Memory B cell (primary cell): ENCODE results near the gene TCERG1L.
"Not testable (repeated sequence)": the region's sequence is repeated elsewhere in the genome, so short reads cannot be mapped to it uniquely, and the experiment has no call there.

Source experiments
- ATAC-seq: fragments of 150-1000 bp; cut with Tn5 transposase; 2 replicates; pipeline ENCODE4 v1.10.0; 2021; ENCODE audit warnings: low read depth, mild to moderate bottlenecking, moderate library complexity
- DNase-seq, 2 donors: peaks; one replicate each; pipeline ENCODE4 v3.0.0; 2022; ENCODE audit warnings: low spot score in 2 of 2
- H3K27ac Mint-ChIP-seq: one replicate; pipeline ENCODE4 v1.8.0; 2022; ENCODE audit warnings: mild to moderate bottlenecking, moderate library complexity, mixed read lengths
- H3K27me3 Mint-ChIP-seq: one replicate; pipeline ENCODE4 v1.8.0; 2022; ENCODE audit warnings: mixed read lengths
- H3K36me3 Mint-ChIP-seq: one replicate; pipeline ENCODE4 v1.8.0; 2022; ENCODE audit warnings: mild to moderate bottlenecking, mixed read lengths
- H3K4me1 Mint-ChIP-seq: one replicate; pipeline ENCODE4 v1.8.0; 2022; ENCODE audit warnings: mixed read lengths
- H3K4me3 Mint-ChIP-seq: one replicate; pipeline ENCODE4 v1.8.0; 2022; ENCODE audit warnings: mild to moderate bottlenecking, moderate library complexity, mixed read lengths
- H3K9me3 Mint-ChIP-seq: one replicate; pipeline ENCODE4 v1.8.0; 2022; ENCODE audit warnings: mixed read lengths

The TCERG1L gene

DNA sequence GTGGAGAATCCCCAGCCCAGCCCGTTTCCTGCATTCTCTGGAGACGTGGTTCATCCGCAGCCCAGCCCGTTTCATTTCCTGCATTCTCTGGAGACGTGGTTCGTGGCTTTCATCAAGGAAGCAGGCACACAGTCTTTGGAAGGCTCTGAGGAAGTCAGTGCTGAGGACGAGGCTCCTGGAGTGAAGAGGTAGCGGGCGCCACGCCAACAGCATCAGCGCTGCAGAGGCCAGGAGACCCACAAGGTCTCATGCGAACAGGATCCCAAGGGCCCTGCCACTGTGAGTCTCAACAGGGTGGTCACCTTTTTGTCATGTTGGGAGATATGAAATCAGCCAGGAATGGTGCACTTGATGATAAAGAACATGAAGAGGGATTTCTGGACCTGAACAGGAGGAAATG lies 12.4 kb upstream of the TCERG1L start:
- H3K9me3 Mint-ChIP-seq: peaks cover 7% of the 10 kb centered on the region
- DNase-seq (no peak), ATAC-seq (no peak)
- no peaks in the 10 kb centered on the region for H3K4me1 Mint-ChIP-seq
- H3K4me3 Mint-ChIP-seq: no peak overlapping the region
- H3K27ac Mint-ChIP-seq: no peak overlapping the region
- peaks cover 3% of the 10 kb centered on the region for H3K27me3 Mint-ChIP-seq
- H3K36me3 Mint-ChIP-seq: no peaks in the 10 kb centered on the region

DNA sequence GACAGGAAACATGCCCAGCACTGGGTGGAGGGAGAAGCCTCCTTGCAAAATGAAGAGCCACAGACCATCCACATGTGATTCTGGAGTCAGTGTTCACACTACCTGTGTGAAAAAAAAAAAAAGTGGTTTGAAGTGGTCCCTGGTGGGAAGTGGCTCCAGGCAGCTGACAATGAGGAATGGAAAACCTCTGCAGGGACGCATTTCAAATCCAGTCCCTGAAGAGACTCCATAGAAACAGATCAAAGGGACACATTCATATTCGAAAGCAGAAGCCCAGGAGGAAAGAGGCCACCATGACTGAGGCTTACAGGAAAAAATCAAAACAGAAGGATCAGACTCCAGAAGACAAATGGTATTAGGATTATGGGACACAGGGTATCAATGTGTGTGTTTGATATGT lies 11.5 kb upstream of the TCERG1L start:
- no peak for DNase-seq
- Mint-ChIP-seq H3K27me3 (peaks cover 3% of the 10 kb centered on the region), H3K4me3 (no peak overlapping the region), H3K4me1 (no peaks in the 10 kb centered on the region), H3K27ac (no peak overlapping the region), H3K36me3 (no peaks in the 10 kb centered on the region), H3K9me3 (peaks cover 5% of the 10 kb centered on the region)
- ATAC-seq: no peak

DNA sequence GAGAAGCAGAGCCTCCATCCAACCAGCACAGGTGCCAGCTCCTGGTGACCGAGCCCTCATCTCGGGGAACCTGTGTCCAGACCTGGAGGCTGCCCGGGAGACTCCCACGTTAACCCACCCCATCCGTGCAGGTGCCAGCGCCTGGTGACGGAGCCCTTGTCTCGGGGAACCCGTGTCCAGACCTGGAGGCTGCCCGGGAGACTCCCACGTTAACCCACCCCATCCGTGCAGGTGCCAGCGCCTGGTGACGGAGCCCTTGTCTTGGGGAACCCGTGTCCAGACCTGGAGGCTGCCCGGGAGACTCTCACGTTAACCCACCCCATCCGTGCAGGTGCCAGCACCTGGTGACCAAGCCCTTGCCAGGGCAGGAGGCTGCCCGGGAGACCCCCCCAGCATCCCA lies 11.1 kb upstream of the TCERG1L start:
- H3K27ac Mint-ChIP-seq, H3K4me3 Mint-ChIP-seq, H3K27me3 Mint-ChIP-seq, H3K9me3 Mint-ChIP-seq, H3K36me3 Mint-ChIP-seq, DNase-seq, ATAC-seq, H3K4me1 Mint-ChIP-seq: not testable (repeated sequence)

DNA sequence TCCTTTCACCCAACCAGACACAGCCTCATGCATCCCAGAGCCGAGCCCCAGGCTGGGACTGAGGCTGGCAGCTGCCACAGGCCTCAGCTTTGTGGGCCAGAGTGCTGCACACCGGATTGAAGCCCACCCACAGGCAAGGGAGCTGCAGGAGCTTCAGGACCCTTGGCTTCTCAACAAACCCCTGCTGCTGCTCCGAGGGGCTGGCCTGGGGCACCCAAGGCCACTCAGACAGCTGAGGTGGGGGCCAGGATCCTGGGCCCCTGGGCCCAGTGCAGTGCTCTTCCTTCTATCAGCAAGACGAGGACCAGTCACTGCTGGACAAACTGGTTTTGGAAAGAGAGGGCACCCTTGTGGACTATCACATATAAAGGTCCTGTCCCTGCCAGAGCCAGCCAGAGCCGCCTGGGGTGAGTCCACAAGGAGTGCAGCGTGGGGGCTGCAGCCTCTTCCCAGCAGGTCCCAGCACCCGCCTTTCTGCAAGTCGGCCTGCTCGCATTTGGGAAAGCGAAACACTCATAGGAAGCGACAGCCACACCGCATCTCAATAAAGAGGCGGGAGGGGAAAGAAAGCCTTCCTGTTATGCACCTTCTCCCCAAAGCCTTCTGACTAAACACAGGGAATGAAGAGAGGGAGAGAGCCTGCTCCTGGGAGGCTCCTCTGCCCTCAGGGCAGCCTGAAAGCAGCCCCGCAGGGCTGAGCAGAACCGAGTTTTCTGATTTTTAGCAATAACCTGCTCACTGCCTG lies 9.5 kb upstream of the TCERG1L start:
- Mint-ChIP-seq H3K4me3 (no peak overlapping the region), H3K27me3 (peaks cover 11% of the 10 kb centered on the region), H3K27ac (no peak overlapping the region), H3K36me3 (no peaks in the 10 kb centered on the region), H3K9me3 (peaks cover 6% of the 10 kb centered on the region), H3K4me1 (no peaks in the 10 kb centered on the region)
- no peak for DNase-seq
- no peak for ATAC-seq

DNA sequence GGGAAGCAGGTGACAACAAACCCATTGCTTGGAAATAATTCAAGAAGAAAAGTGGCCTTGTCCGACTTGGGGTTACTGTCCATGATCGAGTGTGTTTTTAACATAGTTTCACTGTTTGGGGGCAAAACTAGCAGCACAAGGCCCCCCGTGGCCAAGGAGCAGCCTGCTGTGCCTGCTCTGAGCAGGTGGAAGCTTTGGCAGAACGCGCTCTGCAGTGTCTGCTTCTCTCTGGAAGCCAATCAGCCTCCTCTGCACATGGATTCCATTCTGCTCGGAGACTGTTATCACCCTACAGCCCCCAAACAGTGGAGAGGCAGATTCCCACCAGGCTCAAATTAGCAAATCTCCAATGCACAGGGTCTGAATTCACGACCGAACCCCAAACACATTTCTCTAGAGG lies 7.3 kb upstream of the TCERG1L start:
- peaks cover 20% of the 10 kb centered on the region for H3K27me3 Mint-ChIP-seq

DNA sequence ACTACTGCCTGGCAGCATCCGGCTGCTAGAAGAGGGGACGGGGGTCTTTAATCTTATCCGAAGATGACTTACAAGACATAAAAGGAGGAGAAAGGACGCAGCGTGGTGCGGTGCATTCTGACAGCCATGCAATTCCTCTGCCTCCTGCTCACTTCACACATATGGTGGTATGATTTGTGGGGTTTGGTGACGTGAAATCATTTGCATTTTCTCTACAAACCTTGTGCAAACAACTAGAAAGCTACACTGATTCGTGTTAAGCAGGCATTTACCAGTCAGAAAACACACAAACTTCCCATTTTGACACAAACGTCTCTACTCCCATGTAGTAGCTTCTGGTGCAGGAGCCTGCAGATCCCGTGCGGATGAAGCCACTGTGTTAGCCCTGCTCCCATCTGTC lies 6.8 kb upstream of the TCERG1L start:
- Mint-ChIP-seq H3K27ac (no peak overlapping the region), H3K4me1 (no peaks in the 10 kb centered on the region), H3K27me3 (peaks cover 20% of the 10 kb centered on the region), H3K4me3 (no peak overlapping the region), H3K36me3 (no peaks in the 10 kb centered on the region), H3K9me3 (peaks cover 3% of the 10 kb centered on the region)
- DNase-seq (no peak), ATAC-seq (no peak)

More for the DNA sequence above, 7.3 kb upstream of the TCERG1L start:
- Mint-ChIP-seq H3K27ac (no peak overlapping the region), H3K9me3 (peaks cover 6% of the 10 kb centered on the region), H3K4me3 (no peak overlapping the region), H3K36me3 (no peaks in the 10 kb centered on the region), H3K4me1 (no peaks in the 10 kb centered on the region)
- ATAC-seq (no peak), DNase-seq (no peak)

DNA sequence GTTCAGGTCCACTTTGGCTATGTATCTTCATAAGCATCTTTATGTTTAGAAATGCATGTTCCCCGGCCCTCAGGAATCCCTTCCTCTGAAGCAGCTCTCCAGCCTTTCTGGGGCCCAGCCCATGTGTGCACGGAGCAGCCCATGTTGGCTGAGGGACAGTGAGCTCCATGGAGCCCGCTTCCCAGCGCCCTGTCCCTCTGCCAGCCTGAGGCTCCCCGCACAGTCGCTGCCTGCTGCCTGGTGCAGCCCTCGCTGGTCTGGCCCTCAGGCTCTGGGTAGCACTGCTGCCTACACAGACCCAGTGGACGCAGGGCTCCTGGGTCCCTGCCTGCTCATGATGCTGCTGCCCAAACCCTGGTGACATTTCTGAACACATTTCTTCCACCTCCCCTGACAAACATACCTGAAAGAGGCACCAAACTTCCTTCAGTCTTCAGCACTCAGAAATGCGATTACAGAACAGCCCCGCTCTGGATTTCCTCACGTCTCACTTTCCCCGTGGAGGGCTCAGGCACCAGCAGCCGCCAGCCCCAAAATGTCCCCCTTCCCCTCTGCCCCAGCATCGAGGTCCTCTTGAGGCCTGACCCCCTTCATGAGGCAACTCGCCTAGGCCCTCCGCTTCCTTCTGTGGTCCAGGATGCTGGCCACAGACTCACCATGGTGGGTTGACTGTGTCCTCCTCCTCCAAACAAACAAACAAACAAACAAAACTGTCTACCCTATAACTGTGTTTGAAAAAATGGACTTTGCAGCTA lies 5.0 kb upstream of the TCERG1L start:
- H3K36me3 Mint-ChIP-seq: no peaks in the 10 kb centered on the region
- H3K9me3 Mint-ChIP-seq: peaks cover 2% of the 10 kb centered on the region
- DNase-seq (no peak), ATAC-seq (no peak)
- H3K4me3 Mint-ChIP-seq: no peak overlapping the region
- no peaks in the 10 kb centered on the region for H3K4me1 Mint-ChIP-seq
- peaks cover 22% of the 10 kb centered on the region for H3K27me3 Mint-ChIP-seq
- no peak overlapping the region for H3K27ac Mint-ChIP-seq

DNA sequence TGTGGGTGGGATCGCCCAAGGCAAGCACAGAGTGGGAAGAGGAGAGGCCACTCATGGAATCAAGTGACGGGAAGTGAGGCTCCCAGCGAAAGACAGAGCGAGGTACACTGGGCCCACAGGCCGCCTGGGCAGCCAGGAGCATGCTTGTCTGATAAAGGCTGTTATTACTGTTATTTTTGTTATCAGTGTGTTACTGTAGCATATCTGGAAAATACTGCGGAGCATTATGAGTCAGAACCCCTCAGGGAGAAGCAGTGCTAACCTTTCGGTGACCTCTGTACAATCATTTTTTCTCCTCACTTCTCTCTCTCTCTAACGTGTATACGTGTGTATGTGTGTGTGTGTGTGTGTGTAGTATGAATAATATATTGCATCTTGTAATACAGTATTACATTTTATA lies 3.8 kb upstream of the TCERG1L start:
- ATAC-seq: no peak
- Mint-ChIP-seq H3K4me3 (no peak overlapping the region), H3K36me3 (no peaks in the 10 kb centered on the region), H3K27me3 (peaks cover 22% of the 10 kb centered on the region), H3K9me3 (peaks cover 2% of the 10 kb centered on the region), H3K27ac (no peak overlapping the region), H3K4me1 (no peaks in the 10 kb centered on the region)
- DNase-seq: no peak

DNA sequence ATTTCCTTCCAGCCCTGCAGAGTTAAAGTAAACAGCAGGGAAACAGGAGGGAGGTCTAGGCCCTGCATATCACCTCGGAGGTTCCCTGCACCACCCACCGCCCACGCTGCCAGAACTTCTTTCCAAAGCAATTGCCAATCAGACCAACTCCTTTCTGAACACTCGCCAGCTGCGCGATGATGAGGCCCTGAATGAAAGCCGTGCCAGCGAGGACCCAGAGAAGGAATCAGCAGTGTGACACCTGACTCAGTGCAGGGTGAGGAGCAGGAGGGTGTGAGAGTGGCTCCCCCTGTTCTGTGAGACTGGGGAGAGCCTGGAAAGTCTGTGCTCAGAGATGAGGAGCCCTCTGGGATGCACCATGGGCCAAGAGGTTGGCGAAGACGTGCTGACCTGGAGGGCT lies 3.3 kb upstream of the TCERG1L start:
- DNase-seq (no peak), ATAC-seq (no peak)
- Mint-ChIP-seq H3K4me1 (no peaks in the 10 kb centered on the region), H3K27ac (no peak overlapping the region), H3K27me3 (peaks cover 24% of the 10 kb centered on the region), H3K36me3 (no peaks in the 10 kb centered on the region), H3K9me3 (peaks cover 2% of the 10 kb centered on the region), H3K4me3 (no peak overlapping the region)

DNA sequence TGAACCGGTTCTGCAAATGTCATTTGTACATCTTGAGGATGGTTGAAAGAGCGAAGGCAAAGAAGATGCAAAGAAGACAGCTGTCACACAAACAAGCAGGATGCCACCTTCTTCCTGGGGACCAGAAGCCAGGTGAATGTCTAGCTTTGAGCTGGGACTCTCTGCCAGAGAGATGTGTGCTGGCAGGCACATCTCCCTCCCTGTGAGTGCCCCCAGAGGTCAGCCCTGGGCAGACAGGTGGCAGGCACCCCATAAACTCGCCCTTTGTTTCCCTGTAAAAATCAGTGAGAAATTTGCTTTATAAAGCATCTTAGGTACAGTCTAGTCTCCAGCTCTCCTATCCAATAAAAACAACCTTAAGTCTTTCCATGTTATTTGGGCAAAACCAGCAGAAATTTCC lies 2.6 kb upstream of the TCERG1L start:
- no peak for DNase-seq
- no peaks in the 10 kb centered on the region for H3K36me3 Mint-ChIP-seq
- no peak overlapping the region for H3K27ac Mint-ChIP-seq
- H3K4me1 Mint-ChIP-seq: no peaks in the 10 kb centered on the region
- no peak overlapping the region for H3K4me3 Mint-ChIP-seq
- peaks cover 24% of the 10 kb centered on the region for H3K27me3 Mint-ChIP-seq
- H3K9me3 Mint-ChIP-seq: peaks cover 2% of the 10 kb centered on the region
- ATAC-seq: no peak

DNA sequence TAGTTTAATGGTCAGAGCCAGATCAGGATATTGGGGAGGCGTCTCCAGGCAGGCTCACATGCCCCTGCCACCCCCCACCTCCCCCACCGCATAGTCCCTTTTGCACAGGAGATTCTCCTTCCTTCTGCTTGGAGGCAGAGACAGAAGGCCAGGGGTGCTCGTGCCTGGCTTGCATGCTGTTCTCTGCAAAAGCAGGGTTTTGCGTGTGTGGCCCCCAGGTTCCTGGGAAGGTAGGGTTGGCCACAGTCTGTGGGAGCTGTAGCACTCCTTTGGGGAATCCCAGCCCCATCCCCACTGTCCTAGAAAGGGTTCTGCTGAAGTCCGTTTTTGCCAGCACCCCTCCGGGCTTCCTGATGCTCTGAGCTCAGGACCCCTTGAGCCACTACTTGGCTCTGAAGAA lies 1.9 kb upstream of the TCERG1L start:
- H3K4me3 Mint-ChIP-seq: no peak overlapping the region
- H3K27me3 Mint-ChIP-seq: peaks cover 26% of the 10 kb centered on the region
- no peak for DNase-seq
- H3K36me3 Mint-ChIP-seq: no peaks in the 10 kb centered on the region
- H3K27ac Mint-ChIP-seq: no peak overlapping the region
- peaks cover 2% of the 10 kb centered on the region for H3K9me3 Mint-ChIP-seq
- H3K4me1 Mint-ChIP-seq: no peaks in the 10 kb centered on the region
- no peak for ATAC-seq

DNA sequence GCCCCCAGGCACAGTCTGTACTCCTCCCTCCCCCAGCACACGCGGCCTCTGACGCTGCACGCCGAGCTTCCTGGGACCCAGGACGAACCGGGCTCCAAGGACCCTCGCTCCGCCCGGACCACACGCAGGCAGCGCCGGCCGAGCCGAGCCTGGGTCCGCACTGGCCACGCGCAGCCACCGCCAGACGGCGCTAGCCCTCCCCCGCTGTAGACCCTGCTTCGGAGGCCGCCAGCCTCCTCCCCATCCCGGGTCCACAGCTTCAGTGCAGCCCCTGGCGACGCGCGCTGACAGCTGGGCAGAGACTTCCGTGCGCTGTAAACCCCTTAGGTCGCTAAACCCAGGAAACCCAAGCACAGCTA lies 936 bp upstream of the TCERG1L start:
- H3K9me3 Mint-ChIP-seq: peaks cover under 1% of the 10 kb centered on the region
- no peaks in the 10 kb centered on the region for H3K4me1 Mint-ChIP-seq
- H3K36me3 Mint-ChIP-seq: no peaks in the 10 kb centered on the region
- peaks cover 26% of the 10 kb centered on the region for H3K27me3 Mint-ChIP-seq
- ATAC-seq (no peak), DNase-seq (no peak)
- H3K27ac Mint-ChIP-seq: no peak overlapping the region
- peak overlapping the region; percentile 27 for H3K4me3 Mint-ChIP-seq

DNA sequence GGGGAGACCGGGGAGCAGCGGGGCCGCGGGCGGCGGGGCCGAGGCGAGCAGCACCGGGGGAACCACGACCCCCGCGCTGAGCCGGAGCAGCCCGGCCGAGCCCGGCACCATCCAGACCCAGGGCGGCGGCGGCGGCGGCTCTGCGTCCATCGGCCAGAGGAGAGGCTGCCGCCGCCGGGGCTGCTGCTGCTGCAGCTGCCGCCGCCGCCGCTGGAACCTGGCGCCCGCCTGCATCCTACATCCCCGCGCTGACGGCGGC lies 190 bp downstream of the TCERG1L start:
- H3K4me1 Mint-ChIP-seq: no peaks in the 10 kb centered on the region
- ATAC-seq: no peak
- no peaks in the 10 kb centered on the region for H3K9me3 Mint-ChIP-seq
- no peak overlapping the region for H3K27ac Mint-ChIP-seq
- H3K4me3 Mint-ChIP-seq: no peak overlapping the region
- H3K27me3 Mint-ChIP-seq: peaks cover 21% of the 10 kb centered on the region
- no peaks in the 10 kb centered on the region for H3K36me3 Mint-ChIP-seq
- DNase-seq: no peak

DNA sequence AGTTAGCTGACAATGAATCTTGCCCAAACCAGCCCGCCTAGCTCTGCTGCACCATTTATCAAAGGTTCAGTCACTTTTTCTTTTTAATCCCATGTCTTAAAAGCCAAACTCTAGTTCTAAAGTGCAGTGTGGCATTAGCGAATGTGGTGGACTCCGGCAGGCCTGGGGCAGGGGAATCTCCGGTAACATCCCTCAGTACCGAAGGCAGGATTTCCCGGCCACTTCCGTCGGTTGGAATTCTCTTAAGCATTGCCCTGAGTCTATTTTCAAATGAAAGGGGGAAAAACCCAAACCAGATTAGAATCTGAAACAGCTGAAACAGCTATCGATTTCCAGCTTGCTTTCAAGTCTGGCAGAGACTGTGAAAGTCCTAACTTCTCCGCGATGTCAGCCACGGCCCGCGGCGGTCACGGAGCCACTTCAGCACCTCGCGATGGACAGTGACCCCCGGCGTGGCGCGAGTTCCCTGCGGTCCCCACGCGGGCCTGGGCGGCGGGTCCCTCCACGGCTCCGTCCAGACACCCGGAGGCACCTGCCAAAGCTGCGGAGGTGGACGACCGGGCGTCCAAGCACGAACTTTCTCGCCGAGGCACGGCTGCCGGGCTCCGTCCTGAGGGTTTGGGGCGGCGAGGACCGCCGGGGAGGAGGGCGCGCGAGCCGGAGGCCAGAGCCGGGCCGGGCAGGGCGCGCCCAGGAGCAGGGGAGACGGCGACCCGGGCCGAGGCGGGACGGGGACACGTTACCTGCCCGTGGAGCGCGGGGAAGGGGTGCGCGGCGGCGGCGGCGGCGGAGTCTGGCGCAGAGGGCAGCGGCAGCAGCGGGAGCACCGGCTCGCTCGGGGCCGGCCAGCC lies 745 bp downstream of the TCERG1L start:
- no peaks in the 10 kb centered on the region for H3K9me3 Mint-ChIP-seq
- no peak for ATAC-seq
- H3K4me3 Mint-ChIP-seq: no peak overlapping the region
- H3K36me3 Mint-ChIP-seq: no peaks in the 10 kb centered on the region
- no peak for DNase-seq
- no peak overlapping the region for H3K27ac Mint-ChIP-seq
- no peaks in the 10 kb centered on the region for H3K4me1 Mint-ChIP-seq
- H3K27me3 Mint-ChIP-seq: peaks cover 21% of the 10 kb centered on the region
